CD4-positive, alpha-beta T cell (primary cell): Measurements from ENCODE around the gene NRXN3. TPM values are rescaled to one million over a fixed set of nuclear protein-coding genes. Genes with fewer than 3 reads are reported as not detected.

Experiments used
- ATAC-seq: fragments of 200-7000 bp; cut with Tn5 transposase; one replicate; pipeline ENCODE4 v1.10.0; 2022; ENCODE audit warnings: mild to moderate bottlenecking; ENCODE audit not compliant: poor library complexity
- CTCF ChIA-PET: fragments of 350-600 bp; sonication (Branson Sonifier 250); formaldehyde crosslinking; loops from one replicate; lab custom pipeline; 2021; ENCODE audit warnings: antibody characterized with exemption, inconsistent platforms; lab: Charles Lee
- POLR2A ChIA-PET: fragments of 350-600 bp; sonication (Branson Sonifier 250); formaldehyde crosslinking; loops from one replicate; lab custom pipeline; 2021; ENCODE audit warnings: antibody characterized with exemption, inconsistent platforms; lab: Charles Lee
- DNase-seq, 14 experiments: peaks; one replicate each; pipeline ENCODE4 v3.0.0-alpha.2; 2013 to 2020; ENCODE audit warnings: mixed read lengths in 2 of 14
- H3K27ac ChIP-seq, 2 donors: one replicate each; pipeline versions ENCODE4 v1.5.1 to v1.7.0; 2013; ENCODE audit warnings: low read length in 2 of 2, low read depth in 1 of 2, mild to moderate bottlenecking in 1 of 2
- H3K27me3 ChIP-seq, 2 experiments: 1 replicate in 1 of 2; 2 replicates in 1 of 2; pipeline versions ENCODE4 v1.6.1 to v1.7.0; 2013; ENCODE audit warnings: low read length in 2 of 2, control low read depth in 1 of 2, mild to moderate bottlenecking in 1 of 2, moderate library complexity in 1 of 2; ENCODE audit not compliant: insufficient read depth in 2 of 2, control insufficient read depth in 1 of 2
- H3K36me3 ChIP-seq: one replicate; pipeline ENCODE4 v1.6.1; 2013; ENCODE audit warnings: low read length, control low read depth; ENCODE audit not compliant: insufficient read depth
- H3K4me1 ChIP-seq: one replicate; pipeline ENCODE4 v1.6.1; 2013; ENCODE audit warnings: low read length, control low read depth; ENCODE audit not compliant: insufficient read depth
- H3K4me3 ChIP-seq: one replicate; pipeline ENCODE4 v1.5.1; 2013; ENCODE audit warnings: mild to moderate bottlenecking, low read length, moderate library complexity
- H3K9me3 ChIP-seq, 2 experiments: 1 replicate in 1 of 2; 2 replicates in 1 of 2; pipeline versions ENCODE4 v1.6.1 to v1.7.0; 2013; ENCODE audit warnings: low read length in 2 of 2, mild to moderate bottlenecking in 2 of 2, control low read depth in 1 of 2, moderate library complexity in 1 of 2; ENCODE audit not compliant: control insufficient read depth in 1 of 2, insufficient read depth in 1 of 2
- H3K27ac Mint-ChIP-seq: one replicate; pipeline ENCODE4 v1.8.0; 2020; ENCODE audit warnings: mixed read lengths
- H3K27me3 Mint-ChIP-seq: one replicate; pipeline ENCODE4 v1.8.0; 2021; ENCODE audit warnings: mixed read lengths
- H3K36me3 Mint-ChIP-seq: one replicate; pipeline ENCODE4 v1.8.0; 2021; ENCODE audit warnings: low read depth, mixed read lengths
- H3K4me1 Mint-ChIP-seq: one replicate; pipeline ENCODE4 v1.8.0; 2021; ENCODE audit warnings: low read depth, mixed read lengths
- H3K4me3 Mint-ChIP-seq: one replicate; pipeline ENCODE4 v1.8.0; 2020; ENCODE audit warnings: mild to moderate bottlenecking, mixed read lengths
- H3K9me3 Mint-ChIP-seq: one replicate; pipeline ENCODE4 v1.8.0; 2020; ENCODE audit warnings: mixed read lengths
- intact Hi-C, 2 experiments: fragments of 100-400 bp; cut with DNase I in 1 of 2; cut with micrococcal nuclease in 1 of 2; formaldehyde crosslinking; loops; one replicate each; pipeline versions ENCODE4 v1.15.1 to v1.9.0; 2023 to 2025; cut with DNase I, micrococcal nuclease
- total RNA-seq, 174 experiments: library from RNA in 2 of 174; stranded (reverse) in 2 of 174; gene quantifications; one replicate each; pipeline ENCODE4 v1.2.3 and lab custom pipeline; 2021 to 2026
- TF ChIP-seq, protein P1 (sequence below): fragments of 200-600 bp; IDR thresholded peaks from one replicate; pipeline ENCODE4 v1.8.0; 2022; ENCODE audit warnings: antibody characterized with exemption, mild to moderate bottlenecking

Gene NRXN3
- total RNA-seq, 2 experiments from 2014 or later = not detected

- no peaks in the 10 kb centered on the region for H3K27me3 ChIP-seq
- ATAC-seq (no peak), DNase-seq (no peak)
- no peak overlapping the region for H3K4me3 ChIP-seq
- intact Hi-C loops = no loop called here
- H3K9me3 ChIP-seq = no peaks in the 10 kb centered on the region
- H3K27me3 Mint-ChIP-seq = no peaks in the 10 kb centered on the region
- TF ChIP-seq, protein P1, sequence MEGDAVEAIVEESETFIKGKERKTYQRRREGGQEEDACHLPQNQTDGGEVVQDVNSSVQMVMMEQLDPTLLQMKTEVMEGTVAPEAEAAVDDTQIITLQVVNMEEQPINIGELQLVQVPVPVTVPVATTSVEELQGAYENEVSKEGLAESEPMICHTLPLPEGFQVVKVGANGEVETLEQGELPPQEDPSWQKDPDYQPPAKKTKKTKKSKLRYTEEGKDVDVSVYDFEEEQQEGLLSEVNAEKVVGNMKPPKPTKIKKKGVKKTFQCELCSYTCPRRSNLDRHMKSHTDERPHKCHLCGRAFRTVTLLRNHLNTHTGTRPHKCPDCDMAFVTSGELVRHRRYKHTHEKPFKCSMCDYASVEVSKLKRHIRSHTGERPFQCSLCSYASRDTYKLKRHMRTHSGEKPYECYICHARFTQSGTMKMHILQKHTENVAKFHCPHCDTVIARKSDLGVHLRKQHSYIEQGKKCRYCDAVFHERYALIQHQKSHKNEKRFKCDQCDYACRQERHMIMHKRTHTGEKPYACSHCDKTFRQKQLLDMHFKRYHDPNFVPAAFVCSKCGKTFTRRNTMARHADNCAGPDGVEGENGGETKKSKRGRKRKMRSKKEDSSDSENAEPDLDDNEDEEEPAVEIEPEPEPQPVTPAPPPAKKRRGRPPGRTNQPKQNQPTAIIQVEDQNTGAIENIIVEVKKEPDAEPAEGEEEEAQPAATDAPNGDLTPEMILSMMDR = no peak
- no peak overlapping the region for H3K27ac ChIP-seq
- H3K4me3 Mint-ChIP-seq = no peak overlapping the region
- no peaks in the 10 kb centered on the region for H3K4me1 Mint-ChIP-seq
- no peaks in the 10 kb centered on the region for H3K36me3 Mint-ChIP-seq
- no peak overlapping the region for H3K27ac Mint-ChIP-seq
- ChIA-PET POLR2A (no interaction called here), CTCF (no interaction called here)
- H3K4me1 ChIP-seq = no peaks in the 10 kb centered on the region
- no peaks in the 10 kb centered on the region for H3K36me3 ChIP-seq
- peaks cover 4% of the 10 kb centered on the region for H3K9me3 Mint-ChIP-seq
Observed at GRCh38 chr14:79564371-79564770, 1394.2 kb downstream of the NRXN3 start.

GRCh38 chr14:79567306-79567705 is 1397.1 kb downstream of the NRXN3 start:
- TF ChIP-seq, protein P1 = no peak
- CTCF ChIA-PET = no interaction called here

DNA sequence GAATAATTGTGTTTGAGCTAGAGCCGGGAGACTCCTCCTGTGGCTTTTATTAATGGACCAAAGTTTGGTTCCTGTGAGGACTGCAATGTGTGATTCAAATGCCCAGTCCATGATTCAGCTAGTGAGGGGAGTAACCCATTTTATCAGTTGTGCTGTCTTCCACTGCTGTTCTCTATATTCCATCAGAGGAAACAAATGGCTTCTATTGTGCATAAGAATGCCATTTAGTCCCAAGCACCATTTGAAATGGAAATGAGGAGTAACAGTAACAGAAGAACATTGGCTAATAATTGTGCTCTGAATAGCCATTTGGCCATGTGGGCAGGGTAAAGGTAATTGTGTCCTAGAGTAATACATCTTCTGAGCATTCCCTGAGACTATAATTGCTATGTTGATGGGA is 1398.4 kb downstream of the NRXN3 start:
- DNase-seq = no peak
- H3K27me3 Mint-ChIP-seq = no peaks in the 10 kb centered on the region
- H3K9me3 ChIP-seq = no peaks in the 10 kb centered on the region
- intact Hi-C loops = no loop called here
- ATAC-seq = no peak
- ChIA-PET CTCF (no interaction called here), POLR2A (no interaction called here)
- H3K4me1 ChIP-seq = no peaks in the 10 kb centered on the region
- no peaks in the 10 kb centered on the region for H3K27me3 ChIP-seq
- H3K4me3 Mint-ChIP-seq = no peak overlapping the region
- TF ChIP-seq, protein P1 = no peak
- H3K4me3 ChIP-seq = no peak overlapping the region
- no peaks in the 10 kb centered on the region for H3K9me3 Mint-ChIP-seq
- H3K4me1 Mint-ChIP-seq = no peaks in the 10 kb centered on the region
- no peaks in the 10 kb centered on the region for H3K36me3 Mint-ChIP-seq
- H3K27ac ChIP-seq = no peak overlapping the region
- no peaks in the 10 kb centered on the region for H3K36me3 ChIP-seq
- no peak overlapping the region for H3K27ac Mint-ChIP-seq

More at GRCh38 chr14:79567306-79567705, 1397.1 kb downstream of the NRXN3 start:
- Histone ChIP-seq H3K4me3 (no peak overlapping the region), H3K9me3 (no peaks in the 10 kb centered on the region), H3K27me3 (no peaks in the 10 kb centered on the region), H3K27ac (no peak overlapping the region), H3K4me1 (no peaks in the 10 kb centered on the region), H3K36me3 (no peaks in the 10 kb centered on the region)
- Mint-ChIP-seq H3K9me3 (no peaks in the 10 kb centered on the region), H3K27me3 (no peaks in the 10 kb centered on the region), H3K27ac (no peak overlapping the region), H3K4me1 (no peaks in the 10 kb centered on the region), H3K36me3 (no peaks in the 10 kb centered on the region), H3K4me3 (no peak overlapping the region)
- ATAC-seq (no peak), DNase-seq (no peak)
- intact Hi-C loops = no loop called here
- POLR2A ChIA-PET = no interaction called here
